GM19240 (cell line): ENCODE data around the gene MAGEB4.

Source experiments
- DNase-seq: peaks from one replicate; pipeline ENCODE4 v3.0.0; 2011; ENCODE audit warnings: low spot score; ENCODE audit not compliant: insufficient read length

The MAGEB4 gene

DNA sequence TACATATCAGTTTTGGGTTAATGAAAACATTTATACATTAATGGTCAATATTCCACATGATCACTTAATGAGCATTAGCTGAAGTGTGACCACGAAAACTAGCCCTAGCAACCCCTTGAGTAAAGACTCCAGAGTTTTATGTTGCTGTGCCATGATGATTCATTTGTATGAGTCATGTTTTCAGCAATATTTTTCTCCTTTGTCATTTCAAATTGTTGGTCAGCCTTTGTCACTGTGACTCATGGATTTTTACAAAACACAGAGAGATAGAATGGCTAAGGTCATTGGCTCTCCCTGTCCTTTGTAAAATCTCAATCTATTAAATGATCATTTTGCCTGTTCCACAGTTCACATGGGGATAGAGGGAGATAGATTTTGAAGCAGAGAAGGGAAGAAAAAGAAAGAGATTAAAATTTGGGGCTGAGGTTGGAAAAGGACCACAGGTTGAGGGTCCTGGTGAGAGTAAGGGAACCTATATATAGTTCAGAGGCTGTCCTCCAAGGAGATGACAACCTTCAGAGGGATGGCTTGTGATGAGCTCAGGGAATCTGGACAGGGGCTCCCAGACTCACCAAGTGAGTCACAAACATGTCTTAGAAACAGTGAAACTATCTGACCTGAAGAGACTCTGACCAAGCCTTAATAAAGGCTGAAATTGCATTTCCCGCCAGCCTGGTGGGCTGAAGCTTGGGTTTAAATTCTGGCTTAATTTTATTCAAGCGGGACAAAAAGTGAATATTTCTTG, 41.8 kb downstream of the MAGEB4 start:
- DNase-seq: no peak
